ENCODE measurements around the gene GPR65. TPM values are rescaled to one million over a fixed set of nuclear protein-coding genes. Genes with fewer than 3 reads are reported as not detected.

Gene GPR65, protein sequence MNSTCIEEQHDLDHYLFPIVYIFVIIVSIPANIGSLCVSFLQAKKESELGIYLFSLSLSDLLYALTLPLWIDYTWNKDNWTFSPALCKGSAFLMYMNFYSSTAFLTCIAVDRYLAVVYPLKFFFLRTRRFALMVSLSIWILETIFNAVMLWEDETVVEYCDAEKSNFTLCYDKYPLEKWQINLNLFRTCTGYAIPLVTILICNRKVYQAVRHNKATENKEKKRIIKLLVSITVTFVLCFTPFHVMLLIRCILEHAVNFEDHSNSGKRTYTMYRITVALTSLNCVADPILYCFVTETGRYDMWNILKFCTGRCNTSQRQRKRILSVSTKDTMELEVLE
- total RNA-seq = 10 to 100 TPM in 2 of 5 experiments, 1 to 10 TPM in 3; 9.0 to 18.6 (median 10.0) TPM
- 10 to 100 TPM in 1 of 2 donors, 1 to 10 TPM in 1; 7.6 to 10.9 TPM for polyA plus RNA-seq
- 16.3 reads per million, percentile 46 among the genes with 10 or more reads in this experiment for total RNA-seq

DNA sequence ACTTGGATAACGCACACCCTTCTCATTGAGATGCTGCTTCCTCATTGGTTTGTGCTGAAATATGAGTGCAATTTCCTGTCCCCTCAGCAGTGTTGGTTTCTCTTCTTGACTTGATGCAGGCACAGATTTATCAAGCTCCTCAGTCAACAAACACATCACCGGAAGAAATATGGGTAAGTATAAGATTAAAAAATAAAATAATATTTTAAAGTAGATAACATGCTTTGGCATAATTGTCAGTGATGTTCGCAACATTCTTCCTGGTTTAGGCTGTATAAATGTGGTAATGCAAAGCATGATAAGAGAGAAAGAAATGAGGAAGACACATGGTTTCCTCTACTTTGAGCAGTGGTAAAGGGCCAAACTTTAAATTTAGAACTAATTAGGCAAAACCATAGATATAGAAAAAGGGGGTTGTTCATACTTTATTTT is at the start of gene GPR65:
Gene GPR65 (plus strand): TSS at position 86 of the 432 bp plus-strand sequence. CDS start 5,713 bp downstream, outside the sequence.
- intact Hi-C loops (cut with micrococcal nuclease) = loop anchor here (5.0 to 10.0 kb wide), 7 partner anchors 37 to 1430 kb away; partner anchors contain the start of genes ZC3H14 (in 2 of the 2), EML5 (in 1 of the 2) and SPATA7 (in 1 of the 2)
- Histone ChIP-seq H3K4me3 (ENCODE audit: low read length) (peak within 1 kb of the TSS; percentile 66), H3K9me3 (ENCODE audit: control insufficient read depth in 2 of 3, low read length in 3 of 3) (no peaks in the 10 kb centered on the region), H3K4me1 (ENCODE audit: control insufficient read depth in 2 of 2, insufficient read depth in 2 of 2, low read length in 2 of 2) (peaks cover 17 to 27% of the 10 kb centered on the region in 2 donors), H3K36me3 (ENCODE audit: control insufficient read depth in 2 of 3, insufficient read depth in 3 of 3, low read length in 3 of 3) (no peaks in the 10 kb centered on the region), H3K27ac (ENCODE audit: low read depth, low read length) (peak within 1 kb of the TSS; percentile 81), H3K27me3 (ENCODE audit: control insufficient read depth in 2 of 2, insufficient read depth in 2 of 2, low read length in 2 of 2) (no peaks in the 10 kb centered on the region)
- peak in 7 of 9 donors; percentile 59 to 79 (median 70) for DNase-seq
- H3K4me1 Mint-ChIP-seq = peaks cover 45 to 76% (median 61%) of the 10 kb centered on the region in 7 donors
- ChIA-PET CTCF (interaction anchor here (3.7 kb wide), 1 partner anchor 10 kb away, joined by 19 read pairs; no protein-coding TSS in a partner anchor), POLR2A (interaction anchor here (0.6 to 6.2 kb wide), 6 partner anchors 10 to 124 kb away, joined by 3 to 122 read pairs (median 12); partner anchors contain the start of gene GALC)
- H3K27ac Mint-ChIP-seq = peak within 1 kb of the TSS; percentile 90 to 98 (median 96)
- peak; percentile 75 for ATAC-seq
- peaks cover 0 to 2% (median 0%) of the 10 kb centered on the region in 11 donors for H3K9me3 Mint-ChIP-seq
- peak within 1 kb of the TSS; percentile 80 to 96 (median 90) for H3K4me3 Mint-ChIP-seq
- H3K27me3 Mint-ChIP-seq = no peaks in the 10 kb centered on the region
- H3K36me3 Mint-ChIP-seq = peaks cover 0 to 34% (median 0%) of the 10 kb centered on the region in 5 donors

DNA sequence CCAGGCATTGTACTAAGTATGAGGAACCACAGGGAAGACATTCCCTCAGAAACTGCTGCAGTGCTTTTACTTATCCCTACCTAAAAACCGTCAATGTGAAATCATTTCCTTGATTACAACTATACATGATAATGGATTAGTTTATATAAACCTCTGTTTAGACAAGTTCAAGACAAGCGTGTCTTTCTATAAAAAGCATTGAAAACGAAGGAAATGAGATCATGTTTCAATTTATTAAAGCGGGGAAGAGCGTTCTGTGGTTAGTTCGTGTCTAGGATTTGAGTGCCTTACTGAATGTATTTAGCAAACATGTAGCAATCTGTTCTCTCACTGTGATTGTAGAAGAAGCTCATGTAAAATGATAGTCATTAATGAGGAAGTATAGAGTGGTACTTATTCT is 49.4 kb upstream of the GPR65 start:
- ChIA-PET CTCF (interaction anchor here (1.5 kb wide), 1 partner anchor 213 kb away, joined by 3 read pairs; no protein-coding TSS in a partner anchor), POLR2A (no interaction called here)
- H3K4me1 Mint-ChIP-seq = peaks cover 31 to 65% (median 39%) of the 10 kb centered on the region in 7 donors
- no peaks in the 10 kb centered on the region for H3K27me3 Mint-ChIP-seq
- peaks cover 0 to 10% (median 4%) of the 10 kb centered on the region in 11 donors for H3K9me3 Mint-ChIP-seq
- peaks cover 0 to 6% (median 0%) of the 10 kb centered on the region in 3 experiments for H3K36me3 ChIP-seq (ENCODE audit: control insufficient read depth in 2 of 3, insufficient read depth in 3 of 3, low read length in 3 of 3)
- H3K27ac Mint-ChIP-seq = peak overlapping the region in 7 of 9 donors; percentile 28 to 94 (median 60)
- H3K4me3 Mint-ChIP-seq = no peak overlapping the region
- no peaks in the 10 kb centered on the region for H3K27me3 ChIP-seq (ENCODE audit: control insufficient read depth in 2 of 2, insufficient read depth in 2 of 2, low read length in 2 of 2)
- intact Hi-C loops (cut with micrococcal nuclease) = no loop called here
- no peak for DNase-seq
- H3K9me3 ChIP-seq (ENCODE audit: control insufficient read depth in 2 of 3, low read length in 3 of 3) = no peaks in the 10 kb centered on the region
- peaks cover 7 to 48% (median 27%) of the 10 kb centered on the region in 5 donors for H3K36me3 Mint-ChIP-seq
- no peak overlapping the region for H3K27ac ChIP-seq (ENCODE audit: low read depth, low read length)
- ATAC-seq = no peak
- H3K4me3 ChIP-seq (ENCODE audit: low read length) = no peak overlapping the region
- H3K4me1 ChIP-seq (ENCODE audit: control insufficient read depth in 2 of 2, insufficient read depth in 2 of 2, low read length in 2 of 2) = peaks cover 20 to 32% of the 10 kb centered on the region in 2 donors

DNA sequence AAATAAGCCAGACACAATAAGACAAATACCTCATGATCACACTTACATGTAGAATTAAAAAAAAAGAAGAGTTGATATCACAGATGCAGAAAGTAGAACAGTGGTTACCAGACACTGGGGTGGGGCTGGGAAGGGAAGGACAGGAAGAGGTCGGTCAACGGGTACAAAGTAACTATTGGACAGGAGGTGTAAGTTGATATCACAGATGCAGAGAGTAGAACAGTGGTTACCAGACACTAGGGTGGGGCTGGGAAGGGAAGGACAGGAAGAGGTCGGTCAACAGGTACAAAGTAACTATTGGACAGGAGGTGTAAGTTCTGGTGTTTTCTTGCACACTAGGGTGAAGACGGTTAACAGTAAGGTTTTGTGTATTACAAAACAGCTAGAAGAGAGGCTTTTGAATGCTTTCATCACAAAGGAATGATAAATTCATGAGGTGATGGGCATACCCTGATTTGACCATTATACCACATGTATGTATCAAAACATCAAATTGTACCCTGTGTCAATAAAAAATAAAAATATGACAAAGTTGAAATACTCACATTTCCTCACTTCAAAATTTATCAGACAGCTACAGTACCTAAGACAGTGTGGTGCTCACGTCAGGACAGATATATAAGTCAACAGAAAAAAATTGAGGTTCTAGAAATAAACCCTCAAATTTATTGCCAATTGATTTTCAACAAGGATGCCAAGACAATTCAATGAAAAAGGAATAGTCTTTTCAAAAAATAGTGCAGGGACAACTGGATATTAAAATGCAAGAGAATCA is 44.7 kb upstream of the GPR65 start:
- POLR2A ChIA-PET = no interaction called here
- intact Hi-C loops (cut with micrococcal nuclease) = no loop called here
- no peak for DNase-seq
- ATAC-seq = peak; percentile 71
- Mint-ChIP-seq H3K36me3 (peaks cover 13 to 65% (median 59%) of the 10 kb centered on the region in 5 donors), H3K4me1 (peaks cover 5 to 22% (median 9%) of the 10 kb centered on the region in 7 donors), H3K4me3 (no peak overlapping the region), H3K27me3 (no peaks in the 10 kb centered on the region), H3K27ac (peak overlapping the region in 5 of 9 donors; percentile 1 to 48 (median 19)), H3K9me3 (peaks cover 0 to 15% (median 4%) of the 10 kb centered on the region in 11 donors)
- CTCF ChIA-PET = no interaction called here
- Histone ChIP-seq H3K4me1 (ENCODE audit: control insufficient read depth in 2 of 2, insufficient read depth in 2 of 2, low read length in 2 of 2) (peaks cover 0 to 13% of the 10 kb centered on the region in 2 donors), H3K27ac (ENCODE audit: low read depth, low read length) (no peak overlapping the region), H3K36me3 (ENCODE audit: control insufficient read depth in 2 of 3, insufficient read depth in 3 of 3, low read length in 3 of 3) (peaks cover 3 to 29% (median 6%) of the 10 kb centered on the region in 3 experiments), H3K27me3 (ENCODE audit: control insufficient read depth in 2 of 2, insufficient read depth in 2 of 2, low read length in 2 of 2) (no peaks in the 10 kb centered on the region), H3K4me3 (ENCODE audit: low read length) (no peak overlapping the region), H3K9me3 (ENCODE audit: control insufficient read depth in 2 of 3, low read length in 3 of 3) (no peaks in the 10 kb centered on the region)

DNA sequence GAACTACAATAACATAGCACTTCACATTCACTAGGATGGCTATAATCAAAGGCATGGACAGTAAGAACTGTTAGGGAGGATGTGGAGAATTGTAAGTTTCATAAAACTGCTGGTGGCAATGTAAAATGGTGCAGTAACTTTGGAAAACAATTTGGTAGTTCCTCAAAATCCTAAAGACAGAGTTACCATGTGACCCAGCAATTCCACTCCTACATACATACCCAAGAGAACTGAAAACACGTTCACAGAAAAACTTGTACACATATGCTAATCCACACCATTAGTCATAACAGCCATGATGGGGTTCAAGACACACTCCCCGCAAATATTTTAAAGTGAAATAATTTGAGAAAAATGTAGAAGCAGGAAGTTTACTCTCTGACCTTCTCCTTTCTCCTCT is 43.7 kb upstream of the GPR65 start:
- Mint-ChIP-seq H3K4me3 (no peak overlapping the region), H3K27me3 (no peaks in the 10 kb centered on the region), H3K36me3 (peaks cover 13 to 73% (median 62%) of the 10 kb centered on the region in 5 donors), H3K4me1 (peaks cover 0 to 12% (median 5%) of the 10 kb centered on the region in 7 donors), H3K9me3 (peaks cover 0 to 15% (median 4%) of the 10 kb centered on the region in 11 donors), H3K27ac (peak overlapping the region in 6 of 9 donors; percentile 3 to 49 (median 23))
- POLR2A ChIA-PET = no interaction called here
- H3K36me3 ChIP-seq (ENCODE audit: control insufficient read depth in 2 of 3, insufficient read depth in 3 of 3, low read length in 3 of 3) = peaks cover 3 to 36% (median 6%) of the 10 kb centered on the region in 3 experiments
- CTCF ChIA-PET = no interaction called here
- no peak overlapping the region for H3K27ac ChIP-seq (ENCODE audit: low read depth, low read length)
- no peaks in the 10 kb centered on the region for H3K9me3 ChIP-seq (ENCODE audit: control insufficient read depth in 2 of 3, low read length in 3 of 3)
- no peaks in the 10 kb centered on the region for H3K27me3 ChIP-seq (ENCODE audit: control insufficient read depth in 2 of 2, insufficient read depth in 2 of 2, low read length in 2 of 2)
- no peak for DNase-seq
- peaks cover 0 to 13% of the 10 kb centered on the region in 2 donors for H3K4me1 ChIP-seq (ENCODE audit: control insufficient read depth in 2 of 2, insufficient read depth in 2 of 2, low read length in 2 of 2)
- H3K4me3 ChIP-seq (ENCODE audit: low read length) = no peak overlapping the region
- no peak for ATAC-seq
- intact Hi-C loops (cut with micrococcal nuclease) = no loop called here

DNA sequence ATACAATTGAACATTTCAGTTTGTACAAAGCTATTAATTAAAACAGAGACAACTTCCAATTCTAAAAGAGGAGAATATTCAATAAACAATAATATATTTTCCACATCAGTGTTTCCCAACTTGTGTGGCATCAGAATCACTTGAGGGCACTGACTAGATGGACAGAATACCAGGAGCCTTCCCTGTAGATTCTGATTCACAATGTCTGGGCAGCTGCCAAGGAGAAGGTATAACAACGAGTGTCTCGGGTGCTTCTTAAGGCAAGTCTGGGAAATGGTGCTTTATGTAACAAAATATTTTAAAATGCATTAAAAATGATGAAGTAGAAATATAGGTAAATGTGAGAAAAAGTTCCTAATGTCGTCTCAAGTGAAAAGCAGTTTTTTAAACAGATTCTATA is 38.1 kb upstream of the GPR65 start:
- Mint-ChIP-seq H3K27ac (no peak overlapping the region), H3K4me1 (peaks cover 0 to 5% (median 0%) of the 10 kb centered on the region in 7 donors), H3K36me3 (peaks cover 10 to 58% (median 33%) of the 10 kb centered on the region in 5 donors), H3K27me3 (no peaks in the 10 kb centered on the region), H3K4me3 (no peak overlapping the region), H3K9me3 (peaks cover 0 to 4% (median 0%) of the 10 kb centered on the region in 11 donors)
- ATAC-seq (no peak), DNase-seq (no peak)
- ChIA-PET CTCF (interaction anchor here (0.8 kb wide), 1 partner anchor 22 kb away, joined by 3 read pairs; no protein-coding TSS in a partner anchor), POLR2A (no interaction called here)
- intact Hi-C loops (cut with micrococcal nuclease) = no loop called here
- H3K4me1 ChIP-seq (ENCODE audit: control insufficient read depth in 2 of 2, insufficient read depth in 2 of 2, low read length in 2 of 2) = no peaks in the 10 kb centered on the region
- H3K9me3 ChIP-seq (ENCODE audit: control insufficient read depth in 2 of 3, low read length in 3 of 3) = no peaks in the 10 kb centered on the region
- H3K4me3 ChIP-seq (ENCODE audit: low read length) = no peak overlapping the region
- H3K27ac ChIP-seq (ENCODE audit: low read depth, low read length) = no peak overlapping the region
- peaks cover 3 to 22% (median 6%) of the 10 kb centered on the region in 3 experiments for H3K36me3 ChIP-seq (ENCODE audit: control insufficient read depth in 2 of 3, insufficient read depth in 3 of 3, low read length in 3 of 3)
- H3K27me3 ChIP-seq (ENCODE audit: control insufficient read depth in 2 of 2, insufficient read depth in 2 of 2, low read length in 2 of 2) = no peaks in the 10 kb centered on the region

DNA sequence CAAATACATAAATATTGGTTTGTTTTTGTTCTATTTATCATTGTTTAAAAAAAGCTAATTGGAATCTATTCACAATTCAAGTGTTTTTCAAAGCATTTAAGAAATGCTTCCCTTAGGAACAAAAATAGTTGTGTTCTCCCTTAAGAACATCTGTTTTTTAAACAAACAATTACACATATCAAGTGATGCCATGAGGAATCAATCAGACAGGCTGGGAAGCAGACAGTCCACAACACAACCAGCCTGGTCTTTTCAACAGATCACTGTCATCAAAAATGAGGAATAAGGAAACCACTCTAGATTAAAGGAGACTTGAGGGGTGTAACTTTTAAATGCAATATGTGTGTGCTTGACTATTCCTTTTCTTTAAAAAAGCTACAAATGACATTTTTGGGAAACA is 37.4 kb upstream of the GPR65 start:
- ATAC-seq = no peak
- H3K4me1 Mint-ChIP-seq = peaks cover 0 to 5% (median 0%) of the 10 kb centered on the region in 7 donors

More for the DNA sequence above, 37.4 kb upstream of the GPR65 start:
- Mint-ChIP-seq H3K27ac (no peak overlapping the region), H3K36me3 (peaks cover 8 to 60% (median 28%) of the 10 kb centered on the region in 5 donors), H3K4me3 (no peak overlapping the region), H3K27me3 (no peaks in the 10 kb centered on the region), H3K9me3 (peaks cover 0 to 4% (median 0%) of the 10 kb centered on the region in 11 donors)
- H3K27me3 ChIP-seq (ENCODE audit: control insufficient read depth in 2 of 2, insufficient read depth in 2 of 2, low read length in 2 of 2) = no peaks in the 10 kb centered on the region
- no peaks in the 10 kb centered on the region for H3K4me1 ChIP-seq (ENCODE audit: control insufficient read depth in 2 of 2, insufficient read depth in 2 of 2, low read length in 2 of 2)
- intact Hi-C loops (cut with micrococcal nuclease) = no loop called here
- ChIA-PET POLR2A (no interaction called here), CTCF (no interaction called here)
- no peak overlapping the region for H3K27ac ChIP-seq (ENCODE audit: low read depth, low read length)
- no peaks in the 10 kb centered on the region for H3K9me3 ChIP-seq (ENCODE audit: control insufficient read depth in 2 of 3, low read length in 3 of 3)
- no peak for DNase-seq
- peaks cover 3 to 15% (median 6%) of the 10 kb centered on the region in 3 experiments for H3K36me3 ChIP-seq (ENCODE audit: control insufficient read depth in 2 of 3, insufficient read depth in 3 of 3, low read length in 3 of 3)
- H3K4me3 ChIP-seq (ENCODE audit: low read length) = no peak overlapping the region

All from naive thymus-derived CD4-positive, alpha-beta T cell (primary cell).